HG02981 (cell line): Measurements from ENCODE around the gene MBD6.
"Not testable (repeated sequence)": the region's sequence is repeated elsewhere in the genome, so short reads cannot be mapped to it uniquely, and the experiment has no call there.

ENCODE experiments used
- ATAC-seq: cut with Tn5 transposase; IDR thresholded peaks from one replicate; pipeline ENCODE4 v1.9.1; 2021; ENCODE audit warnings: mild to moderate bottlenecking, moderate library complexity; ENCODE audit not compliant: unreplicated experiment

MBD6 gene

GRCh38 chr12:57546438-57547287 lies 24.0 kb downstream of the MBD6 start, which contains the start of gene DCTN2:
Gene DCTN2 (minus strand): TSS chr12:57547192. CDS start chr12:57547063, 129 bp downstream.
- peak; percentile 97 for ATAC-seq

DNA sequence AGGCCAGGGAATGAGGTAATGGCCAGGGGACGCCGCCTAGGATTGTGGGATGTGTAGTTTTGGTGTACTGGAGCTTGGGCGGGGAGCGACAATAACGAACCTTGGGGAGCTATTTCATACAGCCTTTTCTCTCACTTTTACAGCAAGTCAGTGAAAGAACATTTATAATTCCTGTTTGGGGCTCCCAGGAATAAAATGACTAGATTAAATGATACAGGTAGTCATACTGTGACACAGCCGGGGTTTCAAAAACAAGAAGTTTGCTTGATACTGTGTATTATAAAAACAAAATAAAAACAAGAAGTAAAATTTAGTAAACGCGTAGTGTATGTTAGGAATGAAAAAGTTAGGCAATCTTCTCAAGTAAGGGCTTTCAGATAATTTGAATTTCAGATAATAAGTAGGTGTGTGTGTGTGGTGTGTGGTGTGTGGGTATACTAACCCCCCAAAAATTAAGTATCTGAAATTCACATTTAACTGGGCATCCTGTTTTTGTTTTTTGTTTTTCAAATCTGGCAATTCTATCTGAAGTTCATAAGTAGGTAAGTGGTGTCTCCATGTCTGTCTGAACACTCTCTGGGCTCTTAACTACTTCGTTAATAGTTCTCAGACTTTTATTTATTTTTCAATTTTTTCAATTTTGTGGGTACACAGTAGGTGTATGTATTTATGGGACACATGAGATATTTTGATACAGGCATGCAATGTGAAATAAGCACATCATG lies 24.8 kb downstream of the MBD6 start:
- ATAC-seq: no peak

GRCh38 chr12:57548013-57548315 lies 25.3 kb downstream of the MBD6 start:
- no peak for ATAC-seq

- no peak for ATAC-seq
Observed at GRCh38 chr12:57548488-57548887, 25.9 kb downstream of the MBD6 start.

GRCh38 chr12:57549203-57549908 lies 26.7 kb downstream of the MBD6 start:
- ATAC-seq: no peak

DNA sequence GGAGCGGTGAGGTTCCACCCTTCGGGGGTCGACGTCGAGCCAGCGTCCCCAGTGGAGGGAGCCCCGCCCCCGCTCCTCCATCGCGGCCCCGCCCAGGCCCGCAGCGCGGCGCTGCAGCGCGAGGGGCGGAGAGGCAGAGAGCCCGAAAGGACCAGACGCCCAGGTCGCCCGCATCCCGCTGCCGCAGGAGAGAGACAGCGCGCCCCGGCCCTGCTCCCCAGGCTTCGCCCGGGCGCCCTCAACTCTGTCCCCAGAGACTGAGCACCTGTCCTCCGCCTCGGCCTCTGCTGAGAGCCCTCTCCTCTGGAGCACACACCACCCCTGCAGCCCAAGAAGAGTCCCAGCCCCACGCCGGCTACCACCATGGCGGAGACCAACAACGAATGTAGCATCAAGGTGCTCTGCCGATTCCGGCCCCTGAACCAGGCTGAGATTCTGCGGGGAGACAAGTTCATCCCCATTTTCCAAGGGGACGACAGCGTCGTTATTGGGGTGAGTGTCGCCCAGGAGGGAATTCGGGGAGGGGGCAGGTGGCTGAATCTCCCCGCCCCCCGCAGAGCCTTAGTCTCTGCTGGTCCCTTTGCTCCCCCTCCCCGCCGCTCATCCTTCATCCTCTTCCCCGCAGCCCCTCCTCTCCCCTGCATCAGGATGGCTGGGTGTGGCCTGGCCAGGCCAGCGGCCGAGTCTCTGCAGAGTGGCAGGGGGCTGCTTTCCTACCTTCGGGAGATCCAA lies 27.5 kb downstream of the MBD6 start, which contains the start of gene KIF5A:
Gene KIF5A, plus strand, starts transcription at position 136 of the 732 bp plus-strand sequence. Its CDS starts 228 bp downstream, at position 364.
- ATAC-seq: no peak

- no peak for ATAC-seq
Observed at GRCh38 chr12:57550641-57551549, 28.3 kb downstream of the MBD6 start.

- ATAC-seq: no peak
Observed at GRCh38 chr12:57551637-57552305, 29.1 kb downstream of the MBD6 start.

- no peak for ATAC-seq
Observed at GRCh38 chr12:57552306-57552651, 29.7 kb downstream of the MBD6 start.

- ATAC-seq: no peak
Observed at GRCh38 chr12:57552835-57553313, 30.2 kb downstream of the MBD6 start.

DNA sequence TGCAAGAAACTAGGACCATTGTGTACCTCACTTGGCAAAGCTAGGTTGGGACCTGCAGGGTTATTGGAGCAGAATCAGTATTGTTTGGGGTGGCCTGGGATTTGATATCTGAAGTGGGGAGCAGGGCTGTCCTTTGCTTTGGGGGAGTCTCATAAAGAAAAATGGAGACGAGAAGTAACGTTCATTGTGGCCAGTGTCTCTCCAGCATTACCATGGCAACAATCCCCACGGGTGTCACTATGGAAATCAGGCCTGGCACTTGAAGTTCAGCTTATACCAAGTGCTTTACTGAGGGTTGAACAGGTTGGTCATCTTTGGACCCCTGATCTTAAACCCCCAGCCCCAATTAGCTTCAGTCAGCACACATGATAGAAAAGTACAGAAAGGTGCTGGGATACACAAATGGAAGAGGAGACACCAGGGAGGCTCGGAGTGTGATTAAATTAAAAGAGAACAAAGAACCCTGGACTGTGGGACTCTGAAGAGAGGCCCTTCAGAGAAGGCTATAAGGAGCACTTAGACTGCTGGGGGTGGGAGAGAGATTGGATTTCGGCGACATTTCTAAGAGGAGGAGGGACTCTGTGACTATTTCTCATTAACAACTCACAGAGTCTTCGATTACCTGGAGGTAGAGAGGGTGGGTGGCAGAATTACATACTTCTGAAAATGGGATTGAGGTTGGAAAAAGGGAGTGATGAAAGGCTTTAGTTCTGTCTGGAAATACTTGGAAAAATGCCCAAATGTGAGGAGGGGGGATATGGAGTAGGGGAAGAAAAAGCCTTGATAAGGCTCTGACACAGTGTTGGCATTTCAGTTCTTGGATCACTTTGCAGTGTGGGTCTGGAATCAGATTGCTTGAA lies 30.9 kb downstream of the MBD6 start:
- no peak for ATAC-seq

- no peak for ATAC-seq
Observed at GRCh38 chr12:57554453-57554852, 31.8 kb downstream of the MBD6 start.

GRCh38 chr12:57554897-57555296 lies 32.3 kb downstream of the MBD6 start:
- no peak for ATAC-seq

GRCh38 chr12:57558864-57559263 lies 36.2 kb downstream of the MBD6 start:
- no peak for ATAC-seq

GRCh38 chr12:57560516-57560915 lies 37.9 kb downstream of the MBD6 start:
- ATAC-seq: no peak

GRCh38 chr12:57561117-57561516 lies 38.5 kb downstream of the MBD6 start:
- ATAC-seq: not testable (repeated sequence)

DNA sequence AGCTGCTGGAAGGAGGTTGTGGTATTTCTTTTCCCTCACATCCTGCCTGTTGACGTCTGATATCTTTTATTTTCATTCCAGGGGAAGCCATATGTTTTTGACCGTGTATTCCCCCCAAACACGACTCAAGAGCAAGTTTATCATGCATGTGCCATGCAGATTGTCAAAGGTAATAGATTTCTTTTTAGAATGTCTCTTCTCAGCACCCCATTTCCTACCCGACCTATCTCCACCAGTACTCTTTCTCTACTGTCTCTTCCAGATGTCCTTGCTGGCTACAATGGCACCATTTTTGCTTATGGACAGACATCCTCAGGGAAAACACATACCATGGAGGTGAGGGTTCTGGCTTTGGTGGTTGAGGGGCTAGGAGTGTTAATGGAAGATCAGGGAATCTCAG lies 40.7 kb downstream of the MBD6 start:
- ATAC-seq: no peak

DNA sequence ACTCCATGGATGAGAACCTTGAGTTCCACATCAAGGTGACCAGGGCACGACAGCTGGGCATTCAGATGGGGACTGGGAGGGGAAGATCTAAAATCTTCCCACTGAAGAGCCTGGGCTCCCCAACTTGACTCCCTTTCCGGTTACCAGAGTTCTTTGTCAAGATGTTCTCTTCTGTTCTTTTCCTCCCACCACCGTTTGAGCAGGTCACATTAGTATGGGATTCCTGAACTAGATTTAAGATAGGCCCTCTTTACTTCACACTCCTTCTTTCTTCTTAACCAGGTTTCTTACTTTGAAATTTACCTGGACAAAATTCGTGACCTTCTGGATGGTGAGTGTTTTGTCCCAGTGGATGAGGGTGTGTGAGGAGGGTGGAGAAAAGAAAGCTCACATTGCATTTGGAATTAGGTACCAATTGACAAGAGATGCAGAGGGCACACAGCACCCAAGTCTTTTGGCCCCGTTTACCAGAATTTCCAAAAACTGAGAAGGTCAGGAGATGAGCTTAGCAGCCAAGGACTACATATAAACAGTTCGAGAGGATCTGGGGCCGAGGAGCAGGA lies 41.6 kb downstream of the MBD6 start:
- ATAC-seq: no peak
